ENCODE results near the gene IQUB. TPM values are rescaled to one million over a fixed set of nuclear protein-coding genes. Genes with fewer than 3 reads are reported as not detected.

Gene IQUB
- total RNA-seq, 1 experiment from 2014 or later, result 0.04 TPM

DNA sequence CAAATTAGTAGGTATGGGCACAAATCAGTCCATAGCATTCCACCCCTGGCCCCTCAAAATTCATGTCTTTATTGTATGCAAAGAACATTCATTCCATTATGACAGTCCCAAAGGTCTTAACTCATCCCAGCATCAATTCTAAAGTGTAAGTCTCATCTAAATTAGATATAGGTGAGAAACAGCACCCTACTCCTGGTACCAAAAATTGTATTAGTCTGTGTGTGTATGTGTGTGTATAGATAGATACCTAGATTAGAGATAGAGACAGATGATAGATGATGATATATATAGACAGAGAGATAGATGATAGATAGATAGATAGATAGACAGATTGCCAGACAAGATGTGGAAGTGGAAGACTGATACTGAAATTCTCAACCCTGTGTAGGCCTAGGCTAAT, 109.9 kb downstream of the IQUB start:
- ChIA-PET CTCF (no interaction called here), POLR2A (ENCODE audit: unreplicated experiment) (no interaction called here)
- DNase-seq (no peak), ATAC-seq (no peak)
- H3K9me3 ChIP-seq (ENCODE audit: low read length), result no peaks in the 10 kb centered on the region
- no peaks in the 10 kb centered on the region; the same call in 1 of the 2 replicates for H3K36me3 ChIP-seq (ENCODE audit: low read depth, low read length)
- H3K9me2 ChIP-seq (replicated peaks; ENCODE audit: low read length), result no peaks in the 10 kb centered on the region
- H3K4me2 ChIP-seq (ENCODE audit: low read length), result no peak overlapping the region
- no peaks in the 10 kb centered on the region for H4K20me1 ChIP-seq (ENCODE audit: low read length)
- H3K27ac ChIP-seq (ENCODE audit: low read length), result no peak overlapping the region
- H3K27me3 ChIP-seq (ENCODE audit: low read length), result no peaks in the 10 kb centered on the region
- no peak overlapping the region for H3K9ac ChIP-seq (ENCODE audit: low read length)
- BruUV-seq (replicated peaks), result no TSS peak
- no peak overlapping the region for H2AFZ ChIP-seq (ENCODE audit: low read length)
- no peak for TF ChIP-seq CTCF (conservative IDR thresholded peaks at IDR 0.05; ENCODE audit: low read depth, low read length)
- H3K79me2 ChIP-seq (ENCODE audit: low read length), result no peaks in the 10 kb centered on the region
- no peak overlapping the region for H3K4me3 ChIP-seq (ENCODE audit: low read length)
- H3F3A ChIP-seq (ENCODE audit: low read length, unreplicated experiment), result no peaks in the 10 kb centered on the region
- H3K4me1 ChIP-seq (ENCODE audit: insufficient read depth, low read length), result no peaks in the 10 kb centered on the region
- intact Hi-C loops (cut with micrococcal nuclease), result no loop called here

DNA sequence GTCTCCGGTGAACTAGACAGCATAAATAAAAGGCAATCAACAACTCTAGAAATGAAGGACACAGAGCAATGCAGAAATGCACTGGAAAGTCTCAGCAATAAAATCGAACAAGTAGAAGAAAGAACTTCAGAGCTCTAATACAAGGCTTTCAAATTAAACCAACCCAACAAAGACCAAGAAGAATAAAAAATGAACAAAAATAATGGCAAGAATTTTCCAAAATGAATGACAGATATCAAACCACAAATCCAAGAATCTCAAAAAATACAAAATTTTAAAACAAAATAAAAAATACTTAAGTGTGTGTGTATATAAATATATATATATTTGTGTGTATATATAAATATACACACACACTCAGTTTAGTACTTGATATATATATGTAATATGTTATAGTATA, 110.8 kb downstream of the IQUB start:
- TF ChIP-seq CTCF (conservative IDR thresholded peaks at IDR 0.05; ENCODE audit: low read depth, low read length), result no peak
- no peak for TF ChIP-seq EZH2phosphoT487 (IDR thresholded peaks at IDR 0.05; ENCODE audit: borderline replicate concordance, low read length)
- no peak overlapping the region for H3K4me3 ChIP-seq (ENCODE audit: low read length)
- H3K79me2 ChIP-seq (ENCODE audit: low read length), result no peaks in the 10 kb centered on the region
- H3K4me1 ChIP-seq (ENCODE audit: insufficient read depth, low read length), result no peaks in the 10 kb centered on the region
- intact Hi-C loops (cut with micrococcal nuclease), result no loop called here
- H4K20me1 ChIP-seq (ENCODE audit: low read length), result no peaks in the 10 kb centered on the region
- ChIA-PET POLR2A (ENCODE audit: unreplicated experiment) (no interaction called here), CTCF (no interaction called here)
- no peak overlapping the region for H2AFZ ChIP-seq (ENCODE audit: low read length)
- H3K9ac ChIP-seq (ENCODE audit: low read length), result no peak overlapping the region
- H3K27ac ChIP-seq (ENCODE audit: low read length), result no peak overlapping the region
- no peaks in the 10 kb centered on the region; the same call in 1 of the 2 replicates for H3K36me3 ChIP-seq (ENCODE audit: low read depth, low read length)
- ATAC-seq (no peak), DNase-seq (no peak)
- H3K27me3 ChIP-seq (ENCODE audit: low read length), result no peaks in the 10 kb centered on the region
- H3K9me2 ChIP-seq (replicated peaks; ENCODE audit: low read length), result no peaks in the 10 kb centered on the region
- no peaks in the 10 kb centered on the region for H3K9me3 ChIP-seq (ENCODE audit: low read length)
- H3F3A ChIP-seq (ENCODE audit: low read length, unreplicated experiment), result no peaks in the 10 kb centered on the region
- no TSS peak for BruUV-seq (replicated peaks)
- no peak overlapping the region for H3K4me2 ChIP-seq (ENCODE audit: low read length)

GRCh38 chr7:123417580-123417979, 116.8 kb downstream of the IQUB start:
- DNase-seq, result no peak
- POLR2A ChIA-PET (ENCODE audit: unreplicated experiment), result no interaction called here
- no peaks in the 10 kb centered on the region for H4K20me1 ChIP-seq (ENCODE audit: low read length)
- TF ChIP-seq EZH2phosphoT487 (IDR thresholded peaks at IDR 0.05; ENCODE audit: borderline replicate concordance, low read length) (no peak), EZH2 (IDR thresholded peaks at IDR 0.05; ENCODE audit: low read length, unreplicated experiment) (no peak), CTCF (conservative IDR thresholded peaks at IDR 0.05; ENCODE audit: low read depth, low read length) (no peak)
- H3F3A ChIP-seq (ENCODE audit: low read length, unreplicated experiment), result no peaks in the 10 kb centered on the region
- intact Hi-C loops (cut with micrococcal nuclease), result no loop called here
- no peaks in the 10 kb centered on the region for H3K9me2 ChIP-seq (replicated peaks; ENCODE audit: low read length)
- H3K4me1 ChIP-seq (ENCODE audit: insufficient read depth, low read length), result no peaks in the 10 kb centered on the region
- no peaks in the 10 kb centered on the region for H3K9me3 ChIP-seq (ENCODE audit: low read length)
- CTCF ChIA-PET, result no interaction called here
- BruUV-seq (replicated peaks), result no TSS peak
- ATAC-seq, result no peak
- no peaks in the 10 kb centered on the region for H3K36me3 ChIP-seq (ENCODE audit: low read depth, low read length)
- H3K4me3 ChIP-seq (ENCODE audit: low read length), result no peak overlapping the region
- H3K27me3 ChIP-seq (ENCODE audit: low read length), result no peaks in the 10 kb centered on the region
- no peak overlapping the region for H2AFZ ChIP-seq (ENCODE audit: low read length)
- H3K79me2 ChIP-seq (ENCODE audit: low read length), result no peaks in the 10 kb centered on the region
- H3K4me2 ChIP-seq (ENCODE audit: low read length), result no peak overlapping the region
- no peak overlapping the region for H3K27ac ChIP-seq (ENCODE audit: low read length)
- H3K9ac ChIP-seq (ENCODE audit: low read length), result no peak overlapping the region

Measured in PC-3 (cell line).